HepG2 (cell line): ENCODE measurements around the gene TUBGCP4. TPM values are rescaled to one million over a fixed set of nuclear protein-coding genes. Genes with fewer than 3 reads are reported as not detected.
A peak's percentile ranks its signal among the peaks of the same experiment; 100 is the strongest.

Experiments
- CCAR2 ChIP-seq: fragments of 200-400 bp; formaldehyde crosslinking; optimal IDR thresholded peaks from 2 replicates; pipeline ENCODE3; 2018; ENCODE audit warnings: low read depth, mild to moderate bottlenecking, low read length, moderate library complexity
- DMTF1 ChIP-seq: sonication (generic); formaldehyde crosslinking; IDR thresholded peaks from 2 replicates; pipeline ENCODE4 v1.4.0; 2020; ENCODE audit warnings: mild to moderate bottlenecking, missing genetic modification reagents
- HBP1 ChIP-seq: IDR thresholded peaks from 2 replicates; pipeline ENCODE4 v1.6.1; 2016; ENCODE audit warnings: low read depth, control low read depth
- HOXA3 ChIP-seq: sonication (generic); formaldehyde crosslinking; IDR thresholded peaks from 2 replicates; pipeline ENCODE4 v1.5.0; 2020; ENCODE audit warnings: missing genetic modification reagents
- IKZF1 ChIP-seq: fragments of 450-650 bp; IDR thresholded peaks from 2 replicates; pipeline ENCODE4 v1.7.1; 2016
- IKZF4 ChIP-seq: sonication (generic); formaldehyde crosslinking; IDR thresholded peaks from 2 replicates; pipeline ENCODE4 v1.5.1; 2020; ENCODE audit warnings: borderline replicate concordance, mild to moderate bottlenecking, low read depth, missing genetic modification reagents; ENCODE audit errors: not compliant biosample characterization
- IRX3 ChIP-seq: sonication (generic); formaldehyde crosslinking; IDR thresholded peaks from 2 replicates; pipeline ENCODE4 v1.8.1; 2023; ENCODE audit warnings: mild to moderate bottlenecking, low read depth, missing genetic modification reagents, borderline replicate concordance
- KDM5B ChIP-seq: sonication (generic); formaldehyde crosslinking; IDR thresholded peaks from 2 replicates; pipeline ENCODE4 v1.4.0; 2020; ENCODE audit warnings: missing genetic modification reagents, mild to moderate bottlenecking, borderline replicate concordance
- LBX2 ChIP-seq: sonication (generic); formaldehyde crosslinking; IDR thresholded peaks from 2 replicates; pipeline ENCODE4 v1.5.0; 2020; ENCODE audit warnings: missing genetic modification reagents, mild to moderate bottlenecking, borderline replicate concordance
- MEIS1 ChIP-seq: sonication (generic); formaldehyde crosslinking; IDR thresholded peaks from 2 replicates; pipeline ENCODE4 v1.9.0; 2021; ENCODE audit warnings: mild to moderate bottlenecking, missing genetic modification reagents, moderate library complexity, borderline replicate concordance
- NCOA1 ChIP-seq: sonication (generic); formaldehyde crosslinking; IDR thresholded peaks from 2 replicates; pipeline ENCODE4 v1.9.0; 2021; ENCODE audit warnings: missing genetic modification reagents
- SAFB2 ChIP-seq: sonication (generic); formaldehyde crosslinking; IDR thresholded peaks from 2 replicates; pipeline ENCODE4 v1.5.1; 2020; ENCODE audit warnings: missing genetic modification reagents, low read depth, mild to moderate bottlenecking, borderline replicate concordance
- SRY ChIP-seq: sonication (generic); formaldehyde crosslinking; IDR thresholded peaks from 2 replicates; pipeline ENCODE4 v1.8.0; 2022; ENCODE audit warnings: mild to moderate bottlenecking, missing genetic modification reagents
- TEAD2 ChIP-seq: sonication (generic); formaldehyde crosslinking; IDR thresholded peaks from 2 replicates; pipeline ENCODE4 v1.9.0; 2021; ENCODE audit warnings: missing genetic modification reagents
- U2AF1 ChIP-seq: fragments of 200-400 bp; formaldehyde crosslinking; optimal IDR thresholded peaks from 2 replicates; pipeline ENCODE3; 2017; ENCODE audit warnings: mild to moderate bottlenecking, low read depth, low read length
- ZFAT ChIP-seq: sonication (generic); formaldehyde crosslinking; conservative IDR thresholded peaks from 2 replicates; pipeline ENCODE4 v1.8.1; 2023; ENCODE audit warnings: missing genetic modification reagents, inconsistent platforms
- ZFP41 ChIP-seq: sonication (generic); formaldehyde crosslinking; IDR thresholded peaks from 2 replicates; pipeline ENCODE4 v1.4.0; 2020; ENCODE audit warnings: mild to moderate bottlenecking, missing genetic modification reagents, borderline replicate concordance
- ZFP62 ChIP-seq: sonication (generic); formaldehyde crosslinking; IDR thresholded peaks from 2 replicates; pipeline ENCODE4 v1.4.0; 2020; ENCODE audit warnings: missing genetic modification reagents
- ZNF253 ChIP-seq: sonication (generic); formaldehyde crosslinking; IDR thresholded peaks from 2 replicates; pipeline ENCODE4 v1.8.0; 2022; ENCODE audit warnings: mild to moderate bottlenecking, missing genetic modification reagents, borderline replicate concordance
- ZNF264 ChIP-seq: sonication (generic); formaldehyde crosslinking; IDR thresholded peaks from 2 replicates; pipeline ENCODE4 v1.4.0; 2020; ENCODE audit warnings: missing genetic modification reagents
- ZNF280B ChIP-seq: sonication (generic); formaldehyde crosslinking; IDR thresholded peaks from 2 replicates; pipeline ENCODE4 v1.5.0; 2020; ENCODE audit warnings: missing genetic modification reagents, mild to moderate bottlenecking, borderline replicate concordance
- ZNF75D ChIP-seq: sonication (generic); formaldehyde crosslinking; IDR thresholded peaks from 2 replicates; pipeline ENCODE4 v1.8.1; 2023; ENCODE audit warnings: missing genetic modification reagents, mild to moderate bottlenecking, borderline replicate concordance
- ZSCAN31 ChIP-seq: sonication (generic); formaldehyde crosslinking; IDR thresholded peaks from 2 replicates; pipeline ENCODE4 v1.5.0; 2020; ENCODE audit warnings: low read depth, mild to moderate bottlenecking, missing genetic modification reagents
- polyA plus RNA-seq, 8 experiments: library from polyadenylated mRNA; depleted of rRNA in 3 of 8; stranded (reverse) in 7 of 8; unstranded in 1 of 8; fragments of >200 nt; fragmentation: Illumina TruSeq in 4 of 8; extraction: Trizol in 4 of 8; gene quantifications; 2 replicates each; pipeline versions ENCODE4 v1.2.1 to v1.2.3, GENCODE V29; 2011 to 2016; ENCODE audit warnings: low read depth in 4 of 8, missing spikeins in 1 of 8, mixed read lengths in 1 of 8; ENCODE audit not compliant: insufficient read depth in 1 of 8
- total RNA-seq, 5 experiments: library from RNA; depleted of rRNA; stranded (reverse); fragments of >200 nt; fragmentation: Illumina TruSeq; extraction: Trizol; gene quantifications; 2 replicates each; pipeline ENCODE4 v1.2.3, GENCODE V29; 2016; ENCODE audit warnings: low read depth in 1 of 5

TUBGCP4 gene
- total and polyA plus RNA-seq, 2 of the 13 experiments (the other 11 are each of a cell fraction or from before 2014, with no cell fraction given), result 15.0 to 20.5 TPM

GRCh38 chr15:43370975-43371974, at the start of gene TUBGCP4, which contains the start of gene ZSCAN29 (continued):
- TF ChIP-seq HOXA3, result peak; percentile 56; the same call in 1 of the 2 replicates
- TF ChIP-seq MEIS1, result 0 out of 2 replicates have a peak, but pooled peaks have one; percentile 48
- no peak for TF ChIP-seq LBX2 (CRISPR knock-in tag)
- TF ChIP-seq SRY (CRISPR knock-in tag), result 0 out of 2 replicates have a peak, but pooled peaks have one; percentile 21
- peak; percentile 84 for TF ChIP-seq ZNF253
- TF ChIP-seq U2AF1, result peak; percentile 55
- TF ChIP-seq CCAR2, result no peak
- no peak for TF ChIP-seq ZNF75D (CRISPR knock-in tag)
- peak; percentile 86 for TF ChIP-seq ZSCAN31 (CRISPR knock-in tag)
- no peak for TF ChIP-seq TEAD2
- no peak for TF ChIP-seq IKZF4 (CRISPR knock-in tag)
- no peak for TF ChIP-seq IRX3 (CRISPR knock-in tag)
- TF ChIP-seq NCOA1 (CRISPR knock-in tag), result no peak
- peak; percentile 57 for TF ChIP-seq HBP1 (CRISPR knock-in tag)
- no peak for TF ChIP-seq SAFB2 (CRISPR knock-in tag)
- TF ChIP-seq DMTF1, result no peak
- TF ChIP-seq ZFAT, result 0 out of 2 replicates have a peak, but pooled peaks have one; percentile 11
- no peak; the same call in 1 of the 2 replicates for TF ChIP-seq ZFP41 (CRISPR knock-in tag)
- TF ChIP-seq ZNF280B (CRISPR knock-in tag), result peak; percentile 52; the same call in 1 of the 2 replicates
- TF ChIP-seq KDM5B (CRISPR knock-in tag), result peak; percentile 79
- TF ChIP-seq IKZF1, result no peak
- TF ChIP-seq ZNF264 (CRISPR knock-in tag), result peak; percentile 18; the same call in 1 of the 2 replicates
- TF ChIP-seq ZFP62 (CRISPR knock-in tag), result no peak
